DMS153 (cell line): ENCODE data around the gene GALNT7.

Experiments used
- DNase-seq: peaks from one replicate; lab custom pipeline; 2025; lab: John Stamatoyannopoulos, UW

Gene GALNT7

DNA sequence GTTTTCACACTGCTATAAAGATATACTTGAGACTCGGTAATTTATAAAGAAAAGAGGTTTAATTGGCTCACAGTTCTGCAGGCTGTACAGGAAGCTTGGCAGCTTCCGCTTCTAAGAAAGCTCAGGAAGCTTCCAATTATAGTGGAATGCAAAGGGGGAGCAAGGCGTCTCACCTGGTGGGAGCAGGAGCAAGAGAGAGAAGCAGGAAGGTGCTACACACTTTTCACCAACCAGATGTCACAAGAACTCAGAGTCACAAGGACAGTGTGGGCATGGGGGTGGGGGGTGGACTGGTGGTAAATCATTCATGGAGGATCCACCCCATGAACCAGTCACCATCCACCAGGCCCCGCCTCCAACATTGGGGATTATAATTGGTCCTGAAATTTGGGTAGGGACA is 142.8 kb downstream of the GALNT7 start:
- no peak for DNase-seq

DNA sequence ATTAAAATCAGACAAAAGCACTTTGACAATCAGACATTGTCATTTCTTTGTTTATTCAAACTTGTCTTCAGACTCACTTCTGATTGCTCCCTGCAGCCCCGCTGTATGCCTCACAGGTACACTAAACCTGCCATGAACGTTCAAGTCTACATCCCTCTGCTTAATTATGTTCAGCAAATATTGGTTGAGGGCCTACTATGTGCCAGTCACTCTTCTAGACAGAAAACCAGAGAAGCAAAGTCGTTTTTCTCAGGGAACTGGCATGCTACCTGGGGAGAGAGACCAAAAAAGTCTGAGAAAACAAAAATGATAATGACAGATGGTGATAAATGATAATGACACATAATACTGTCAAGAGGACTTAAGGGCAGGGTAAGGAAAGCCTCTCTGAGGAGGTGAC is 146.1 kb downstream of the GALNT7 start:
- DNase-seq: no peak

DNA sequence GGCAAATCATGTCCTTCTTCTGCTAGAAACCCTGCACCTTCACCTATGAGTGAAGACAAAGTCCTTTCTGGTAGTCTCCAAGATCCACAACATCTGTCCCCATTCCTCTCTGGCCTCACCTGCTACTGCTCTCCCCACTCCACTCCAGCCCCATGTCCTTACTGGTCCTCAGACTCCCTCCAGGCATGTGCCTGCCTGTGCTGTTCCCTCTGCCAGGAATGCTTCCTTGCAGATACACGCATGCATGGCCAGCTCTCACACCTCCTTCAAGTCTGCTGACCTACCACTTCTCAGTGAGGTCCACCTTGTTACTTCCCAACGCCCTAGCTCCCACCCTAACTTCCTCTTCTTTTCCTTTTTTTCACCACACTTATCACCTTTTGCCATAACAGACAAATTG is 147.4 kb downstream of the GALNT7 start:
- no peak for DNase-seq

DNA sequence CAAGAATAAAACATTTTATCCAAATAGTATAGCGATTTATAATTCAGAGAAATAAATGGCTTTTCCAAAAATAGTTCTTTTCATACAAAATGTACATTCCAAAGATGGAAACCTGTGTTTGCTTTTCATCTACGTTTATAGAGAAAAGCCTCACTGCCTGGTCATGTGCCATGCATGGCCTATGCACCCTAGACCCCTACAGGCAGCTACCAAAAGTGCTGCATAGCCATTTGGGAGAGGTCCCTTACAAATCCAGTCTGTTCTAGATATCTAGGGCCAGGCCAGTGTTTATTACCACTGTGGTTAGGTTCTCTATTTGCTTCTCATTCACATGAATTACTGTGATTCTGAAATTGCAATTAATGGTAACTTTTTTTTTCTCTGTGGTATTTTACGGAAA is 148.4 kb downstream of the GALNT7 start:
- DNase-seq: no peak

DNA sequence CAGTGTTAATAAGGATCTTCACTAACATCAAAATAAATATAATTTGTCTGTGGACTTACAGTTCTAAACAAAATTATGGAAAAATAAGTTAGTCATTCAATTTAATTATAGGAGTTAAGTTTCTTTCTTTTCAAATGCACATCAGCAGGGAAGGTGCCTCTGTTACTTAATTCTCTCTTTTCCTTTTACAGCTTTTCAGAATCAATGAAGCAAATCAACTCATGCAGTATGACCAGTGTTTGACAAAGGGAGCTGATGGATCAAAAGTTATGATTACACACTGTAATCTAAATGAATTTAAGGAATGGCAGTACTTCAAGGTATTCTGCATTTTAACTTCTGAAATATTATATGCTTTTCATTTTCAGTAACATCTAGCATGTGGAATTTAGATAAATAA is 149.6 kb downstream of the GALNT7 start:
- no peak for DNase-seq

DNA sequence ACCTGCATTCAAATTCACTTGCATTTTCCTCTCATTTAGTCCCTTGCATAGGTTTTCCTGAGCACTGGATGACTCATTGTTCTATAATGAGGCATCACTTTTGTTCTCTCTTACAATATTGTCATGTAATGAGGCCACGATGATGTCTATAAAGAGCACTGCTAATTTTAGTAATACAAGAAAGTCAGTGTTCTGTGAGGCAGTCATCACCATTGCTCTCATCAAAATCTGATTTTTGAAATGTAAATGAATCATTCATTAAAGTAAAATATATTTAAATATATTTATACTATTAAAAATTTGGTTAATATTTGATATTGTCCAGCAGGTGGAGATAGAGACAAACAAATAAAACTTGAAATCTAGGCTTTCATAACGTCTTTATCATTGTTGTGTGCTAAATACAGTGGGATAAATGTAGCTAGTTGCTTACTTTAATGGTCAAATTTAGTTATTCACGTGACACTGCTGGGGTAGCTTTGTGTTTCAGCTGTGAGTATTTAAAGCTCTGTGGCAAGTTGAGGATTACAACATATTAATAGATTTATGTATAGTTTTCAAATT is 150.1 kb downstream of the GALNT7 start:
- DNase-seq: peak; percentile 29

DNA sequence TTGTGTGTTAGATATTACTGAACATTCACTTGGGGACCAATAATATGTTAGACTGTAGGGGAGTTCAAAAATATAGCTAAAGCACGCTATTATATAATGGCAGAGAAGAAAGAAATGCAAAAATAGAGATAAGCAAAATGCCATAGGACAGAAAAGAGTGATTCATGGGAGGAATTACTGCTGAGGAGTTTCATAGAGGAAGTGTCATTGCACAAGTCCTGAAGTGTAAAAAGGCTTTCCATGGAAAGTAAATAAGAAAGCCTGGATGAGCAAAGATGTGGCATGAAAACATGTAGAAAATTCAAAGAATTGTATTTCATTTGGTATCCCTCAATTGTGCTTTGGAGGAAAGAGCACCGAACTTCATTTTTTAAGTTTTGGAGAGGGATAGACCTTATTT is 151.1 kb downstream of the GALNT7 start:
- DNase-seq: no peak

DNA sequence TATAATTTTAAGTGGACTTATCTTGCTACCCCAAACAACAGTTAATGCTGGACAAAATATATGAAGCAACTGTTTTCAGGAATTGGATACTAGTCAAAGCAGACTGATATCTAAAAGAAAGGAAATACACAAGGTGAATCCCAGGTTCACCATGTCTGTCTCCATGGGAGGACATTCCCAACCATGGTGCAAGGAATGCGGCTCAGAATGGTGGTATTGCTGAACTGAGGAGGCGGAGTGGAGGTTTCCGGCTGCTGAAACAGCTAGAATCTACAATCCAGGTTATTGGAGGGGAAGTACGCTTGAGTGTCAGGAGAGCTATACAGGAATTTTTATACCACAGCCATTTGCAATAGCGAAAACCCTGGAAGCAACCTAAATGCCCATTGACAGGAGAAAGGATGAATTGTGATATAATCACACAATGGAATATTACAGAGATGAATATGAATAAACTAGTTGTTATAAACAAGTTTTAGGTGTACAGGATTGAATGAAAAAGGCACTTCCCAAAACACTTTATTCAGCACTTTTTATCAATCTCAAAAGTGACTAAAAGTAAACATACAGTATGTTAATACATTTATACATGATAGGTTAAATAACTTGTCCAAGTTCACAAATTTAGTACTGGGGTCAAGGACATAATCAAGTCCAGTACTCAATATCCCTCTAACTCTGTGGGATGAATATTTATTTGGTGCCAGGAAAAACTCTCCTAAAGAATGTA is 156.6 kb downstream of the GALNT7 start:
- DNase-seq: no peak

DNA sequence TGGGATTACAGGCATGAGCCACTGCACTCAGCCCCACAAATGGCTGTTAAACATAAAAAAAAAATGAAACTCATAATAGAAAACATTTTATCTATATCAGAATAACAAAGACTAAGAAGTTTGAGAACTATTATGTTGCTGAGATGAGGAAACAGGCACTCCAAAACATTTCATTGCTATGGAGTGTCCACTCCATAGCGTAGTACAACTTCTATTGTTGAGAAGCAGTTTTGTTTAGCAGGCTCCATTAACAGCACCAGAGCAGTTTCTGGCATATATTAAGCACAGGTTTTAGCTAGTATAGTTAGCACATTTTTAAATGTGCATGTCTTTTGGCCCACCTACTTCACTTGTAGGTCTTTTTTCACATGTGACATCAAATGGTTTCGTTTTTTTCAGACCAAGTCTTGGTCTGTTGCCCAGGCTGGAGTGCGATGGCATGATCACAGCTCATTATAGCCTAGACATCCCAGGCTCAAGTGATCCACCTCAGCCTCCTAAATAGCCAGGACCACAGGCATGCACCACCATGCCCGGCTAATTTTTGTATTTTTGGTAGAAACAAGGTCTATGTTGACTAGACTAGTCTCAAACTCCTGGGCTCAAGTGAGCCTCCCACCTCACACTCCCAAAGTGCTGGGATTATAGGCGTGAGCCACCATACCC is 159.8 kb downstream of the GALNT7 start:
- DNase-seq: no peak

DNA sequence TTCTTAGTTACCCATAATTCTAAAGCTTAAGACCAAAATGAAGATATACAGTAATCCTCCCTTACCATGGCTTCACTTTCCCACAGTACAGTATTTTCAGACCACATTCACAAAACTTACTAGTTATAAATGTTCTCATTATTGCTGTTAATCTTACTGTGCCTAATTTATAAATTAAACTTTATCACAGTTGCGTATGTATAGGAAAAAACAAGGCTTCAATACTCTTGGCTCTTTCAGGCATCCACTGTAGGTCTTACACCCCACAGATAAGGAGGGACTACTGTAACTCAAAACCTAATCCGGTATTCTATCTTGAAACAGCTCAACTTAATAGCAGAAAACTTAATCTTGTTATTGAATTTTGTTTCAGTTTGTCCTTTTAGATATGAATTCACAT is 162.0 kb downstream of the GALNT7 start:
- DNase-seq: no peak

DNA sequence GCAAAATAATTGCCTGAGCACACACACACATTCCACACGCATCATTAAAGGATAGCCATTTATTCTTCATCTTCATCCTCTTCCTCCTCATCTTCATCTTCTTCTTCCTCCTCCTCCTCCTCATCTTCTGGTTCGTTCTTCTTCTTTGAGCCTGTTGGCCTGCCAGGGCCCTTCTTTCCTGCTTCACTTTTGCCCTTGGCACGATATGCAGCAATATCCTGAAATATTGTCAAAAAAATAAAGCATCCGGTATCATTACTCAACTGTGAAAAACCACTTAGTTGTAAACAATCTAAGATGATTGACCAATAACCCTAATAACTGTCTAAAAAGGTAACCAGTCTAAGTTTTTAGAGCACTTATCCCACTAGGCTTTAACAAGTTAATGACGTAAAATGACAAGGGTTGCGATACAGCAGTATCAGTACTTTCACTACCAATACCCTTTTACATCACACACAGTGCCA is 163.4 kb downstream of the GALNT7 start:
- DNase-seq: no peak

DNA sequence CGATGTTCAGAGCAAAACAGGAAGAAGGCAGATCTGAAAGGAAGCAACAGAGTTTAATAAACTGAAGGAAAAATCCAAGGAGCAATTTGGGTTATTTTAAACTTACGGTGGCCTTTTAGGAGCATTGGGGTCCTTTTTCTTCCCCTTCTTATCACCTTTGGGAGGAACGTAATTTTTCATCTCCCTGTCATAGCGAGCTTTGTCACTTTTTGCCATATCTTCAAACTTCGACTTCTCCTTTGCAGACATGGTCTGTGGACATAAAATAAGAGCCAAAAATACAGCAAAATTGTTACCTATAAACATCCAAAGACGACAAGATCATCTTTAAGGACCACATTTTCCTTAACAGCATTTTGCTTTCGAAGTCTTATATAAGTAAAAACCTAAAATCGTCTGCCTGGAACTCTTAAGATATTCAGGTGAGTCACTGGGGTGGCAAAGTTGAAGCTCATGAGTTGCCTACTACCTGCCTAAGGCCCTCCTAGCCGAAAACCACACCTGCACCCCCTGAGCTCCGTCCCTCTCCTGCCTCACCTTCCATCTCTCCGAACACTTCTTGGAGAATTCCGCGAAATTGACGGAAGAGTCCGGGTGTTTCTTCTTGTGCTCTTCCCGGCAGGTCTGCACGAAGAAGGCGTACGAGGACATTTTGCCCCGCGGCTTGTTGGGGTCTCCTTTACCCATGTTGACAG is 164.5 kb downstream of the GALNT7 start:
- no peak for DNase-seq

DNA sequence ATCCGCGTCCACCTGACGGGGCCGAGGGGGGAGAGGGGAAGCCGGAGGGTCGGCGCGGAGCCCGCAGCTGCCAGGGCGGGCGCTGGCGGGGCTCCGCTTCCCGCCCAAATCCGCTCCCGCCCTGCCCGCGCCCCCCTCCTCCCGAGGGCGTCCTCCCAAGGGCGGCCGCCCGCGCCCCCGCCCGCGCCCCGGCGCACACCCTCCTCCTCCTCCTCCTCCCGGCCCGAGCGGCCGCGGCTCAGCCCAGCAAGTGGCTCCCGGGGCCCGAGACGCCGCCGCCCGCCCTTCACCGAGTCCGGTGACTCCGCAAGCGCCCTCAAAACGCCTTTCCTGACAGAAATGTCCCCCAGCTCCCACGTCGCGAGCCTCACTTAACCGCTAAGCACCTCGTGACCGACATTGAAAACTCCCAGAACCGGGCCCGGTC is 165.1 kb downstream of the GALNT7 start:
- no peak for DNase-seq

DNA sequence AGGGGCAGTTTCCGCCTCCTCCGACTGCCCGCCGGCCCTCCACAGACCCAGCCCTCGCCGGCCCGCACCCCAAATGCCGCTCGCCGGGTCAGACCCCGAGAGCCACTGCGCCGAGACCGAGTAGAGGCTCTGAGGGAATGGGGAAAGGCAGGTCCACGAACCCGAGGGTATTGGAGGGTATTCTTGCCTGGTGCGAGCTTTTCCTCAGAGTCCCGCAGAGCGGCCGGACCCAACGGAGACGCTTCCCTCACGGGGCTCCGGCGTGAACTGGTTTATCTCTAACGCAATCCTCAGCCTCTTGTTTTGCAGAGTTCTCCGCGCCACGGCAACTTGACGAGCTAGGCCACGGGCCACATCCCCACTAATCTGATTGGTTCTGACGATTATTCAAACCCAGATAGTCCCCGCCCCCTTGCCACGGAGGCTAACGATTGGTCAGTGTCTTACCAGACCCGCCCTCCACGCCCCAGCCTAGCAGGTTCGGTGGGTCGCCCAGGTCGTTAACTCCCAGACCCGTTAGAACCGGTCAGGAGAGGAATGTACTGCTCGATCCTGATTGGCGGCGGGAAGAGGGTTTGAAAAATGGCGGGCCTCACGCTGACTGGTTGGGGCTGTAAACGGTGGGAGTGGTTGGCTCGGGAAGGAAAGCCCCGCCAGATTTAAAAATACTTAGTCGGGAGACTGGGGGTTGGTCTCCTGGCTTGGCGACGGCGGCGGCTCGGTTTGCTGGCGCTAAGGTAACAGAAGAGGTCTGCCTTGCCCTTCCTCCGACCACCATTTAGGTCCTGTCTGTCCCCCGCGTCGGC is 165.7 kb downstream of the GALNT7 start, which contains the start of gene HMGB2:
HMGB2 (minus strand) TSS at position 274 of the 806 bp plus-strand sequence. CDS start 709 bp downstream, outside the sequence.
- peak; percentile 100 for DNase-seq

DNA sequence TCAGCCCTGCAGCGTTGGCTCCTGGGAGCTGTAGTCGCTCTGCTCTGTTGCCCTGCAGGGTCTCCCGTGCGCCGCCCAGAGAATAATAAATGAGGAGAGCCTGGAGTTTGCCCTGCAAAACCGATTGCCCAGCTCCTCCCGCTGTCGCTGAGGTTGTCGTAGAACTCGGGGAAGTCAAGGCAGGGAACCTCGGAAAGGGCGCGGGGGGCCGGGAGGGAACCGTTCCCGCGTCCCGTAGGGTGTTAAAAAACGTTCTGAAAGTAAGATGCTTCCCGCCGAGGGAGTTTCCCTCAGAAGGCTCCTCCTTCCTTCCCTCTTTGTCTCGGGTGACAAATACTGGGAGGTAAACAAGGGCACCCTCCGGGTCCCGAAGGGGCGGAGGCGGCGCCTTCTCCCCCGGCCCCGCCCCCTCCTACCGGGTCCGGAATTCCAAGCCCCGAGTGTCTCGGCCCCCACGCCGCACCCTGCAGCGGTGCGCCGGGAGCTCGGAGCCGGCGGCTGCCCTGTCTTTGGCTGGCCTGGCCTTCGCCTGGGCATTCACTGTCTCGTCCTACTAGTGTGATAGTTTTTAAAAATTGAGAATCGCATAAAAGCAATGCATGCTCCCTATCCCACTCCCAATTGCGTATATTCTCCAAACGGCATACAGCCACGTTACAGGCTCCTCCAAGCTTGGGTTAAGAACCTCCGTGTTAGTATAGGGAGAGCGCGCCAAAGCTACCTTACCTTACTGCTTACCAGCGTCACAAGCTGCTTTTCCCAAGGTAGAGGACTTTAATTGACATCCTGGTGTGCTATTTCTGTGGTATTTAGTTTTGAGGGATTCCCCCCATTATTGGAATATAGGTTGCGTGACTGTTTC is 166.5 kb downstream of the GALNT7 start:
- peak; percentile 85 for DNase-seq

DNA sequence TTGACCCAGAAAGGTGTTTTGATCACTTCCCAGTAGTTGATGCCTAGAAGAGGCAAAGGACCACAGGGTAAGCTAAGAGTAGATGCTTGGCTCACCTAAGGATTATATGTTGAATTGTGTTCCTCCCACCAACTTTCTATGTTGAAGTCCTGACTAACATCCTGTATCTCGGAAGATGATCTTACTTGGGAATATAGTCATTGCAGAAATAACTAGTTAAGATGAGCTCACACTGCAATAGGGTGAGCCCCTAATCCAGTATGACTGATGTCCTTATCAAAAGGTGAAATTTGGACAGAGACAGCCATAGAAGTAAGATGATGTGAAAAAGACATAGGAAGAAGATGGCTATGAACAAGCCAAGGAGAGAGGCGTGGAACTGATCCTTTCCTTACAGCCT is 168.9 kb downstream of the GALNT7 start:
- DNase-seq: no peak

DNA sequence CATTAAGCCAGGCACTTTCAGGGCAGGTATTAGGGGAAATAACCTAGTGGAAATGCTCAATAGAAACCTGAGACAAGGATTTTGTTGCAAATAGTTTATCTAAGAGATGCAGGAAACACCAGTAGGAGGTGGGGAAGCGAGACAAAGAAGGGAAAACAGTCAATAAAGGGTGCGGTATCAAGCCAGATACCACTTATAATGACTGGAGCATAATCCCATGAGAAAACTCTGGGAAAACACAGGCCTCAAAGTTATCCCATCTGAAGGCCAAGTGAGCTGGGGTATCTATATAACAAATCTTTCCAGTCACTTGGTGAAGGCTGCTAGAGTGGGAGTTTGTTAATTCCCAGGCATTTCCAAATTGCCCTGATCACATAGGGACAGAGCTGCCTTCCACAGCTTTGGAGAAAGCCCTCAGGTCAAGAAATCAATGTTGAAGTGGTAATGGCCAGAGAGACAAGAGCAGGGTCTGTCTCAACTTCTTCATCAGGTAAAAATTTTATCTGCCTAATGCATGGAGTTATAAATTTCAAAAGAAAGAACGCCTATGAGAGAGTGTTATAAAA is 175.3 kb downstream of the GALNT7 start:
- no peak for DNase-seq

DNA sequence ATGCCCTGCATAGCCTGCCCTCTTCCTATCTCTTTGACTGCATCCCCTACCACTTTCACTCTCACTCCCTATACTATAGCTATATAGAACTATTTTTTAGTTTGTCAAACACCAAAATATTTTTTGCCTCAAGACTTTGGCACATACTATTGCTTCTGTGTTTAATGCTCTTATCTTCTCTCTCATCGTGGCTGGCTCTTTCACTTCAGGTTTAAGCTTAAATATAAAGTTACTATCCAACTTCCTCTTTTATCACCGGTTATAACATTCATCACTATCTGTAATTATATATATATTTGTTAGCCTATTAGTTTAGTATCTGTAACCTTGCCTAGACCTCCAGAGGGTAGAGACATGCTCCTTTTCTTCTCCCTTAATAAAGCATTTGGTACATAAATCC is 177.0 kb downstream of the GALNT7 start:
- no peak for DNase-seq

DNA sequence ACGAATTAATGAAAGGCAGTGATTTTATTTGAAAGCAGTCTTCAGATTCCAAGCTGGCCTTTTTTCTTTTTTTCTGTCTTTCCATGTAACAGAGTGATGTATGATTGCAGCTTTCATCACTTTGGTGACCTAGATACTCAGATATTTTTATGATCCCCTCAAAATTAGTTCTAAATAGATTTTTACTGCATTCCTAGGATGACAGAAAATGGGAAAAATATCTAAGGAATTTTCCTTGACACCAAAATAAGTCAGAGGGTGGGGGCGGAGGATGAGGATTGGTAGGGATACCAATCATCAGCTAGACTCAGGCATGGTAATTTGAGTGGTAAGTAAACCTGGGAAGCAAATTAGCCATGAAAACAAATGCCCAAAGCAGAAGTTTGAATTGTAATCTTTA is 177.5 kb downstream of the GALNT7 start:
- no peak for DNase-seq

DNA sequence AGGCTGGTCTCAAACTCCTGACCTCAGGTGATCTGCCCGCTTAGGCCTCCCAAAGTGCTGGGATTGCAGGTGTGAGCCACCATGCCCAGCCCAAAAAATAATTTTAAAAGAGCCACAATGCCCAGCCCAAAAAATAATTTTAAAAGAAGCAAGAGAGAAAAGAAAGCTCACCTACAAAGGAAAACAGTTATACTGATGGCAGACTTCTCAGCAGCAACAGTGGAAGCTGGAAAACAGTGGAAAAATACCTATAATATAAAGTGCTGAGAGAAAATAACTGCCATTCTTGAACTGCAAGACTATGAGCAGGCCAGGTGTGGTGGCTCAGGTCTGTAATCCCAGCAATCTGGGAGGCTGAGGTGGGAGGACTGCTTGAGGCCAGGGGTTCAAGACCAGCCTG is 178.9 kb downstream of the GALNT7 start:
- no peak for DNase-seq

DNA sequence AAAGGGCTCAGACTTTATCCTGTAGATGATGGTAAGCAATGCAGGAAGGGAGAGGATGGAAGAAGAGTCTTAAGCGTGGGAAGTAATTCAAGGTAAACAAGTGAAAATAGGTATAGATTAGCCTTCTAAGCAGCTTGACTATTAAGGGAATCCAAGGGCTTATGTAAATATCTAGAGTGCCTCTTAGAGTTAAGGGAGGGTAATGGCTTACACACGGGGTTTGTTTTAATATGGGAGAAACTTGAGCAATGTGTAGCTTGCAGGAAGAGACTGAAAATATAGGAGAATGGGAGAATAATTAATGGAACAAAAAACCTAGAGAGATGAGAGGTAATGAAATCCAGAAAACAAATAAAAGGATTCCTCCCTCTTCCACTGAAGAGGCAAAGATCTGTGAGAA is 189.3 kb downstream of the GALNT7 start:
- DNase-seq: no peak
